Common myeloid progenitor, CD34-positive (primary cell): ENCODE data around the gene PARVB.

Source experiments
- CTCF ChIA-PET: fragments of 350-600 bp; sonication (Branson Sonifier 250); formaldehyde crosslinking; loops from one replicate; lab custom pipeline; 2021; ENCODE audit warnings: antibody characterized with exemption; lab: Charles Lee
- POLR2A ChIA-PET: fragments of 350-600 bp; sonication (Branson Sonifier 250); formaldehyde crosslinking; loops from one replicate; lab custom pipeline; 2021; ENCODE audit warnings: antibody characterized with exemption; lab: Charles Lee
- DNase-seq, 3 donors: peaks; one replicate each; pipeline versions ENCODE4 v3.0.0 to v3.0.0-alpha.2; 2013
- H3K27ac ChIP-seq, 2 experiments: 1 replicate in 1 of 2; 2 replicates in 1 of 2; pipeline ENCODE4 v1.7.0; 2013; ENCODE audit warnings: inconsistent platforms in 2 of 2, low read length in 2 of 2, mild to moderate bottlenecking in 2 of 2, low read depth in 1 of 2, moderate library complexity in 1 of 2; ENCODE audit not compliant: severe bottlenecking in 2 of 2, insufficient read depth in 1 of 2, poor library complexity in 1 of 2
- H3K27me3 ChIP-seq, 5 experiments: replicated peaks in 2 of 5; 1 replicate in 3 of 5; 2 replicates in 2 of 5; pipeline versions ENCODE4 v1.6.1 to v1.7.0; 2013; ENCODE audit warnings: low read length in 4 of 5, mild to moderate bottlenecking in 2 of 5, moderate library complexity in 2 of 5, inconsistent platforms in 1 of 5; ENCODE audit not compliant: insufficient read depth in 5 of 5, control insufficient read depth in 4 of 5
- H3K36me3 ChIP-seq, 4 experiments: 1 replicate in 2 of 4; 2 replicates in 2 of 4; pipeline versions ENCODE4 v1.6.1 to v1.7.0; 2013; ENCODE audit warnings: low read length in 3 of 4, control low read depth in 1 of 4, mild to moderate bottlenecking in 1 of 4; ENCODE audit not compliant: control insufficient read depth in 4 of 4, insufficient read depth in 4 of 4
- H3K4me1 ChIP-seq, 4 experiments: 1 replicate in 3 of 4; 2 replicates in 1 of 4; pipeline versions ENCODE4 v1.6.1 to v1.7.1; 2013; ENCODE audit warnings: low read length in 3 of 4, mild to moderate bottlenecking in 3 of 4, control low read depth in 1 of 4, inconsistent platforms in 1 of 4, moderate library complexity in 1 of 4; ENCODE audit not compliant: control insufficient read depth in 4 of 4, insufficient read depth in 4 of 4; ENCODE audit errors: control extremely low read depth in 1 of 4
- H3K4me3 ChIP-seq, 7 experiments: 1 replicate in 4 of 7; 2 replicates in 3 of 7; pipeline versions ENCODE4 v1.5.1 to v1.7.0; 2013; ENCODE audit warnings: mild to moderate bottlenecking in 7 of 7, low read length in 6 of 7, moderate library complexity in 6 of 7, inconsistent platforms in 2 of 7, low read depth in 2 of 7, control low read depth in 1 of 7; ENCODE audit not compliant: insufficient read depth in 4 of 7, control insufficient read depth in 1 of 7; ENCODE audit errors: extremely low read depth in 1 of 7
- H3K9me3 ChIP-seq, 5 experiments: 1 replicate in 4 of 5; 2 replicates in 1 of 5; pipeline versions ENCODE4 v1.6.1 to v1.7.1; 2013; ENCODE audit warnings: low read length in 4 of 5, mild to moderate bottlenecking in 2 of 5, inconsistent platforms in 1 of 5, low read depth in 1 of 5, moderate library complexity in 1 of 5; ENCODE audit not compliant: control insufficient read depth in 4 of 5, insufficient read depth in 2 of 5; ENCODE audit errors: control extremely low read depth in 1 of 5
- WGBS: methylation state at CpG from one replicate; pipeline ENCODE4 v1.1.5; 2013; ENCODE audit not compliant: insufficient coverage; 5-methylcytosine and 5-hydroxymethylcytosine counted together

PARVB gene

GRCh38 chr22:44197271-44197670 is 173.2 kb downstream of the PARVB start:
- Histone ChIP-seq H3K27ac (no peak overlapping the region), H3K4me3 (no peak overlapping the region), H3K9me3 (no peaks in the 10 kb centered on the region), H3K27me3 (no peaks in the 10 kb centered on the region), H3K4me1 (peaks cover 0 to 42% (median 35%) of the 10 kb centered on the region in 4 experiments), H3K36me3 (peaks cover 19 to 96% (median 63%) of the 10 kb centered on the region in 4 experiments)
- ChIA-PET POLR2A (no interaction called here), CTCF (no interaction called here)
- DNase-seq, result no peak
- no CpG with 5 or more reads among the region's 2 CpGs for WGBS

GRCh38 chr22:44199164-44199563 is 175.1 kb downstream of the PARVB start:
- Histone ChIP-seq H3K4me3 (no peak overlapping the region), H3K4me1 (peaks cover 0 to 24% (median 20%) of the 10 kb centered on the region in 4 experiments), H3K36me3 (peaks cover 14 to 93% (median 67%) of the 10 kb centered on the region in 4 experiments), H3K9me3 (no peaks in the 10 kb centered on the region), H3K27me3 (no peaks in the 10 kb centered on the region), H3K27ac (no peak overlapping the region)
- no peak for DNase-seq
- POLR2A ChIA-PET, result no interaction called here
- WGBS, result 97% methylated on average over 2 of the region's 2 CpGs
- CTCF ChIA-PET, result no interaction called here

- no peaks in the 10 kb centered on the region for H3K9me3 ChIP-seq
- ChIA-PET POLR2A (no interaction called here), CTCF (interaction anchor here (1.6 kb wide), 1 partner anchor 114 kb away, joined by 4 read pairs; no protein-coding TSS in a partner anchor)
- DNase-seq, result no peak
- no peak overlapping the region for H3K4me3 ChIP-seq
- H3K4me1 ChIP-seq, result peaks cover 0 to 24% (median 20%) of the 10 kb centered on the region in 4 experiments
- H3K36me3 ChIP-seq, result peaks cover 14 to 93% (median 68%) of the 10 kb centered on the region in 4 experiments
- WGBS, result 87% methylated on average over 5 of the region's 5 CpGs
- H3K27ac ChIP-seq, result no peak overlapping the region
- H3K27me3 ChIP-seq, result no peaks in the 10 kb centered on the region
Observed at GRCh38 chr22:44199866-44200265, 175.8 kb downstream of the PARVB start.

- peaks cover 14 to 93% (median 67%) of the 10 kb centered on the region in 4 experiments for H3K36me3 ChIP-seq
- no peaks in the 10 kb centered on the region for H3K27me3 ChIP-seq
Observed at GRCh38 chr22:44200451-44200850, 176.3 kb downstream of the PARVB start.

GRCh38 chr22:44200855-44201550 is 176.9 kb downstream of the PARVB start:
- DNase-seq, result peak in 2 of 3 donors; percentile 37 to 54
- Histone ChIP-seq H3K36me3 (peaks cover 14 to 92% (median 67%) of the 10 kb centered on the region in 4 experiments), H3K4me1 (peaks cover 0 to 24% (median 20%) of the 10 kb centered on the region in 4 experiments), H3K27ac (peak overlapping the region in 1 of 2 experiments; percentile 21), H3K4me3 (no peak overlapping the region), H3K9me3 (no peaks in the 10 kb centered on the region), H3K27me3 (no peaks in the 10 kb centered on the region)
- ChIA-PET CTCF (interaction anchor here (1.6 kb wide), 1 partner anchor 115 kb away, joined by 4 read pairs; no protein-coding TSS in a partner anchor), POLR2A (no interaction called here)
- 55% methylated on average over 16 of the region's 17 CpGs for whole genome bisulfite sequencing

More at GRCh38 chr22:44200451-44200850, 176.3 kb downstream of the PARVB start:
- Histone ChIP-seq H3K9me3 (no peaks in the 10 kb centered on the region), H3K27ac (no peak overlapping the region), H3K4me3 (no peak overlapping the region), H3K4me1 (peaks cover 0 to 24% (median 20%) of the 10 kb centered on the region in 4 experiments)
- POLR2A ChIA-PET, result no interaction called here
- no peak for DNase-seq
- WGBS, result 76% methylated on average over 6 of the region's 6 CpGs
- CTCF ChIA-PET, result interaction anchor here (1.6 kb wide), 1 partner anchor 114 kb away, joined by 4 read pairs; no protein-coding TSS in a partner anchor

- Histone ChIP-seq H3K27me3 (no peaks in the 10 kb centered on the region), H3K4me3 (no peak overlapping the region), H3K36me3 (peaks cover 14 to 88% (median 67%) of the 10 kb centered on the region in 4 experiments), H3K9me3 (no peaks in the 10 kb centered on the region), H3K27ac (no peak overlapping the region), H3K4me1 (peaks cover 0 to 24% (median 20%) of the 10 kb centered on the region in 4 experiments)
- 99% methylated on average over 9 of the region's 12 CpGs for WGBS
- no peak for DNase-seq
- POLR2A ChIA-PET, result no interaction called here
- CTCF ChIA-PET, result interaction anchor here (1.3 kb wide), 1 partner anchor 20 kb away, joined by 3 read pairs; no protein-coding TSS in a partner anchor
Observed at GRCh38 chr22:44201665-44202064, 177.6 kb downstream of the PARVB start.

GRCh38 chr22:44202261-44202789 is 178.2 kb downstream of the PARVB start:
- 98% methylated on average over 9 of the region's 11 CpGs for WGBS

More at GRCh38 chr22:44202261-44202789, 178.2 kb downstream of the PARVB start:
- Histone ChIP-seq H3K36me3 (peaks cover 14 to 82% (median 61%) of the 10 kb centered on the region in 4 experiments), H3K4me3 (no peak overlapping the region), H3K9me3 (no peaks in the 10 kb centered on the region), H3K27ac (no peak overlapping the region), H3K4me1 (peaks cover 0 to 24% (median 20%) of the 10 kb centered on the region in 4 experiments), H3K27me3 (no peaks in the 10 kb centered on the region)
- POLR2A ChIA-PET, result no interaction called here
- DNase-seq, result no peak
- CTCF ChIA-PET, result interaction anchor here (1.0 to 1.3 kb wide), 2 partner anchors 19 to 25 kb away, joined by 3 read pairs; no protein-coding TSS in a partner anchor
